Activated T-helper 1 cell treated with Interleukin-2 at 50 U/mL for 16 hours (primary cell): ENCODE measurements around the gene FREM1.

Source experiments
- DNase-seq: peaks from one replicate; pipeline ENCODE4 v3.0.0-alpha.2; 2020; ENCODE audit warnings: low read depth

Gene FREM1

GRCh38 chr9:14869671-14870070 lies 40.6 kb downstream of the FREM1 start:
- DNase-seq: no peak

GRCh38 chr9:14868772-14869583 lies 41.2 kb downstream of the FREM1 start:
- no peak for DNase-seq

GRCh38 chr9:14868418-14868771 lies 41.8 kb downstream of the FREM1 start:
- no peak for DNase-seq

GRCh38 chr9:14866200-14866749 lies 44.0 kb downstream of the FREM1 start:
- no peak for DNase-seq

GRCh38 chr9:14864309-14864708 lies 45.9 kb downstream of the FREM1 start:
- no peak for DNase-seq

GRCh38 chr9:14863402-14863801 lies 46.8 kb downstream of the FREM1 start:
- DNase-seq: no peak

- no peak for DNase-seq
Observed at GRCh38 chr9:14857449-14858305, 52.6 kb downstream of the FREM1 start.

GRCh38 chr9:14849851-14850250 lies 60.4 kb downstream of the FREM1 start:
- no peak for DNase-seq

GRCh38 chr9:14849296-14849695 lies 60.9 kb downstream of the FREM1 start:
- DNase-seq: no peak

GRCh38 chr9:14846871-14847311 lies 63.3 kb downstream of the FREM1 start:
- DNase-seq: peak; percentile 6

GRCh38 chr9:14843163-14843562 lies 67.1 kb downstream of the FREM1 start:
- no peak for DNase-seq

- no peak for DNase-seq
Observed at GRCh38 chr9:14842269-14842668, 68.0 kb downstream of the FREM1 start.

GRCh38 chr9:14838701-14839100 lies 71.5 kb downstream of the FREM1 start:
- no peak for DNase-seq

- DNase-seq: no peak
Observed at GRCh38 chr9:14836885-14837284, 73.3 kb downstream of the FREM1 start.

- no peak for DNase-seq
Observed at GRCh38 chr9:14831661-14832060, 78.6 kb downstream of the FREM1 start.

- DNase-seq: no peak
Observed at GRCh38 chr9:14831074-14831473, 79.2 kb downstream of the FREM1 start.

GRCh38 chr9:14830057-14830456 lies 80.2 kb downstream of the FREM1 start:
- DNase-seq: no peak

- no peak for DNase-seq
Observed at GRCh38 chr9:14829204-14829603, 81.0 kb downstream of the FREM1 start.

- no peak for DNase-seq
Observed at GRCh38 chr9:14827805-14828204, 82.4 kb downstream of the FREM1 start.

GRCh38 chr9:14824481-14824880 lies 85.7 kb downstream of the FREM1 start:
- no peak for DNase-seq

GRCh38 chr9:14823800-14824199 lies 86.4 kb downstream of the FREM1 start:
- no peak for DNase-seq

GRCh38 chr9:14822666-14823065 lies 87.6 kb downstream of the FREM1 start:
- DNase-seq: no peak

- no peak for DNase-seq
Observed at GRCh38 chr9:14819183-14819582, 91.0 kb downstream of the FREM1 start.
